ENCODE measurements around the gene TCEAL3. TPM values are rescaled to one million over a fixed set of nuclear protein-coding genes. Genes with fewer than 3 reads are reported as not detected.

TCEAL3 gene
- total and polyA plus RNA-seq, 10 of the 15 experiments (the other 5 are each of a cell fraction or from before 2014, with no cell fraction given), result 0.98 to 19.0 (median 11.7) TPM

- TF ChIP-seq, protein P1, sequence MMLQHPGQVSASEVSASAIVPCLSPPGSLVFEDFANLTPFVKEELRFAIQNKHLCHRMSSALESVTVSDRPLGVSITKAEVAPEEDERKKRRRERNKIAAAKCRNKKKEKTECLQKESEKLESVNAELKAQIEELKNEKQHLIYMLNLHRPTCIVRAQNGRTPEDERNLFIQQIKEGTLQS (IDR thresholded peaks at IDR 0.05; ENCODE audit: borderline replicate concordance, extremely low read depth, low read depth, low read length), result peak; percentile 64; the same call in 1 of the 2 replicates
- TF ChIP-seq DPF2 (IDR thresholded peaks at IDR 0.05) (0 out of 2 replicates have a peak, but pooled peaks have one; percentile 17), BHLHE40 (IDR thresholded peaks at IDR 0.05; ENCODE audit: borderline replicate concordance in 1 of 2, low read depth in 2 of 2, low read length in 1 of 2) (peak; percentile 77 to 93), ZZZ3 (IDR thresholded peaks at IDR 0.05; ENCODE audit: control insufficient read depth, insufficient read length, low read depth) (no peak), IRF4 (IDR thresholded peaks at IDR 0.05; ENCODE audit: low read depth, low read length) (peak; percentile 51; the same call in 1 of the 2 replicates), STAT1 (conservative IDR thresholded peaks at IDR 0.05) (no peak), ZBED1 (IDR thresholded peaks at IDR 0.05; ENCODE audit: borderline replicate concordance) (no peak), YY1 (IDR thresholded peaks at IDR 0.05; ENCODE audit: low read depth, low read length) (0 out of 2 replicates have a peak, but pooled peaks have one; percentile 35), USF1 (IDR thresholded peaks at IDR 0.05; ENCODE audit: borderline replicate concordance, extremely low read length, insufficient read depth, low read depth, low read length) (peak; percentile 92), MXI1 (IDR thresholded peaks at IDR 0.05; ENCODE audit: low read depth, low read length) (0 out of 2 replicates have a peak, but pooled peaks have one; percentile 27), CREB1 (IDR thresholded peaks at IDR 0.05; ENCODE audit: low read depth) (peak; percentile 40; the same call in 1 of the 2 replicates), USF2 (IDR thresholded peaks at IDR 0.05; ENCODE audit: borderline replicate concordance, low read depth, low read length) (peak; percentile 83)
- TF ChIP-seq, protein P2, sequence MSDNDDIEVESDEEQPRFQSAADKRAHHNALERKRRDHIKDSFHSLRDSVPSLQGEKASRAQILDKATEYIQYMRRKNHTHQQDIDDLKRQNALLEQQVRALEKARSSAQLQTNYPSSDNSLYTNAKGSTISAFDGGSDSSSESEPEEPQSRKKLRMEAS (IDR thresholded peaks at IDR 0.05; ENCODE audit: low read depth, low read length), result peak; percentile 59
Observed at GRCh38 chrX:103628386-103629317, 20.9 kb downstream of the TCEAL3 start, which contains the start of gene TCEAL1 (continued).

All from GM12878 (cell line).